GM19351 (cell line): Measurements from ENCODE around the gene PAWR.
"Not testable (repeated sequence)": the region's sequence is repeated elsewhere in the genome, so short reads cannot be mapped to it uniquely, and the experiment has no call there.

ENCODE experiments used
- ATAC-seq: cut with Tn5 transposase; IDR thresholded peaks from one replicate; pipeline ENCODE4 v1.9.1; 2021; ENCODE audit warnings: mild to moderate bottlenecking, moderate library complexity; ENCODE audit not compliant: unreplicated experiment

Gene PAWR

DNA sequence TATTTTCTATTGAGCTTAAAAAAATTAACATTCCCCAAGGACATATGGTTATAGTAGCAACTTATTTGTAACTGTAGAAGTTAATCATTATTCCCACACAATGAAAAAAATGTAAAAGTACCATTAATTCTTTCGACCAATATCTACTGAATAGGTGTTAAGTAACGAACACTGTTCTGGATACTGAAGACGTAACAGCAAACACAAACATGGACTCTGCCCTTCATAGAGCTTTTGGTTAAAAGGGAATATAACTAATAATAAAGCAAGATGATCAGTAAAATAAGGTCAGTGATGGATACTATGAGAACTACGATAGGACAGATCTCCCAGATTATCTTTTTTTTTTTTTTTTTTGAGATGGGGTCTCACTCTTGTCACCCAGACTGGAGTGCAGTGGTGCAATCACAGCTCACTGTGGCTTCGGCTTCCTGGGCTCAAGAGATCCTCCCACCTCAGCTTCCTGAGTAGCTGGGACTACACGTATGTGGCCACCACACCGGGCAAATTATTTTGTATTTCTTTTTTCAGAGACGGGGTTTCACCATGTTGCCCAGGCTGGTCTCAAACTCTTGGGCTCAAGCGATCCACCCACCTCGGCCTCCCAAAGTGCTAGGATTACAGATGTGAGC is 93.9 kb downstream of the PAWR start:
- no peak for ATAC-seq

DNA sequence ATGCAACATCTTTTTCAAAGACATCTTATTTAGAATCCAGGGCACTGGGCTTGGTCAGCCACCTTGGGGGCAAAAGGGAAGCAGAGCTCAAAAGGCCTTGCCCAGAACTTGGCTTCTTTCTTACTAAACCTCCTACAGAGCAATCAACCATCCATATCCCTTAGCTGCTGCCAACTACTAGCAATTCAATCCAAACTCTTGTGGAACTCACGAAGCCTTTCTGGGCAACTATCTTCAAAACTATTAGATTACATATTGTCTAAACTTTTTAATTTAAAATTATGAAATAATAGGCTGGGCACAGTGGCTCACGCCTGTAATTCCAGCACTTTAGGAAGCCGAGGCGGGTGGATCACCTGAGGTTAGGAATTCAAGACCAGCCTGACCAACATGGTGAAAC is 95.5 kb downstream of the PAWR start:
- ATAC-seq, result no peak

DNA sequence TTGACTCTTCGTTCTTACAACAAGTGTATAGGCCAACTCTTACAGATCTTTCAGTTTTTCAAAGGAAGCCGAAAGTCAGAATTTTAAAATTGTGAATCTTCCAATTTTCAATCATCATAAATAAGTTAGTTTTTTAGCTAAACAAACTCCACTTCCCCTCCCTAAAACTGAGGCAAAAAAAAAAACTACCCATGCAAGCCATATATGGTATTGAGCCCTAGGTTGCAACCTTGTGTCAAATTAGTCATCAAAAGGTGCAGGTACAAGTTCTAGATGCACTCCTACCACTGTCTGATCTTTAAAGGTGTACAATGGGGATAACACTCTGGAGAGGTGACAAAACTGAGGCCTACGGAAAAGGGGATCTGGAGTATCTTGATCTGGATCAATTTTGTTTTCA is 97.9 kb downstream of the PAWR start:
- no peak for ATAC-seq

DNA sequence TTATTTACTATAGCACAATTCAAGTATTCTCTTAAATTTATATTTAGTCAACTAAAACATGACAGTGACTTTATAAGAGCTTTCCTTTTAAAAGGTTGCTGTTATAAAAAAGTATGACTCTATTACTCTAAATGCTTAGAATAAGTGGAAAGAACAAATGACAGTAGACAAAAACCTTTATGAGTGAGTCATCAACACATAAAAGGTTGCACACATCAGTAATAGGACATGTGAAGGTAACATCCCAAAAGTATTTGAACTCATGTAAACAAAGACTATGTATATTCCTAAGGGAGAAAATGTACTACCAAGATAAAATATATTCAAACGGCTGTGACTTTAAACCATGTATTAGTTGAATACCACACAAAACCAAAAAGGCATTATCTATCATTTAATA is 98.8 kb downstream of the PAWR start:
- ATAC-seq, result no peak

DNA sequence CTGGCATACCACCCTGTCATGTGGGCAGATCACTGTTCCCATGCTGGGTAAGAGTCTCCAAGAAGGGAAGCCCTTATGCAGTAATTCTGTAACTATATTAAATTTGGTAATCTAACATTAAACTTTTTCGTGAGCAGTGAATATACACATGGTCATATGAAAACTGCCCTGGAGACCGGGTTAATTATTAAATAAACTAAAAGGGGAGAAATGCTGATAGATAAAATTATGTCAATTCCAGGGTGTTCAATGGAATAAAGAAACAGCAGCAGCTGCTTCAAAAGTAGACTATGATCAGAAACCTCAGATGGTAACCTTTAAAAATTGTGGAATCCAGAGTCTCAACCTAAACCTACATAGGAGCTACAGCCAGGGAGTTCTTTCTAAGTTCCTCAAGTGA is 100.0 kb downstream of the PAWR start:
- no peak for ATAC-seq

DNA sequence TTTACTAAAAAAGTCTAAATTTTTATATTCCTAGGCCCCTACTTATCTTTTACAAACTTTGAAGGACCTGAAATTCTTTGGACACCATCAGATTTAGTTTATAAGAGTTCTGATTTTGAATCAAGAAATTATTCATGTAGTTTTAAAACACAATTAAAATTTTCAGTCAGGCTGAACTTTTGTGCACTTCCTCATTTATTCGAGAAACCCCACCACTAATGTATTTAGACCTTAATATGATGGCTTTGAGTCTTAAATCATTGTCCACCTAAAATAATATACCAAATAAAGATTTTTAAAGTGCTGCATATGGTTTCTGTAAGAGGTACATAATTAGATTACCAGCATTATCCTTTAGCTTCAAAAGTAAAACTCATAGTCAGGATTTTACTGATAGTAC is 103.4 kb downstream of the PAWR start:
- ATAC-seq, result no peak

DNA sequence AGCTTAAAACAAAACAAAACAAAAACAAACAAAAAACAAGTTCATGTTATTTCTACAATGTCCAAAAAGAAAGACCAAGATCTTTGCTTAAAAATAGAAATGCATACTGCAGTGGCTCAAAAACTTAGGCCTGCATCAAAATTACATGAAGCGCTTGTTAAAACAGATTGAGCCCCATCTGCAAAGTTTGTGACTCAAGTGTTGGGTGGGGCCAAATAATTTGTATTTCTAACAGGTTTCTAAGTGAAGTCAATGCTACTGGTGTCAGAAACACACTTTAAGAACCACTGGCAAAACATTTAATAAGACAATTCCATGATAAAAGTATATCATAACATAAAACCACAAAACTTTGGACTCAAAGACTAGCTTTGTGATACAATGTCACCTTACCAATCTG is 105.6 kb downstream of the PAWR start:
- no peak for ATAC-seq

DNA sequence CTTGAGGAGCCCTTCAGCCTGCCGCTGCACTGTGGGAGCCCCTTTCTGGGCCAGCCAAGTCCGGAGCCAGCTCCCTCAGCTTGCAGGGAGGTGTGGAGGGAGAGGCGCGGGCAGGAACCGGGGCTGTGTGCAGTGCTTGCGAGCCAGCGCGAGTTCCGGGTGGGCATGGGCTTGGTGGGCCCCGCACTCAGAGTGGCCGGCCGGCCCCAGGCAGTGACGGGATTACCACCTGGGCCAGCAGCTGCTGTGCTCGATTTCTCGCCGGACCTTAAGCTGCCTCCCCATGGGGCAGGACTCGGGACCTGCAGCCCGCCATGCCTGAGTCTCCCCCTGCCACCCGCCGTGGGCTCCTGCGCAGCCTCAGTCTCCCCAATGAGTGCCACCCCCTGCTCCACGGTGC is 116.9 kb downstream of the PAWR start:
- no peak for ATAC-seq

DNA sequence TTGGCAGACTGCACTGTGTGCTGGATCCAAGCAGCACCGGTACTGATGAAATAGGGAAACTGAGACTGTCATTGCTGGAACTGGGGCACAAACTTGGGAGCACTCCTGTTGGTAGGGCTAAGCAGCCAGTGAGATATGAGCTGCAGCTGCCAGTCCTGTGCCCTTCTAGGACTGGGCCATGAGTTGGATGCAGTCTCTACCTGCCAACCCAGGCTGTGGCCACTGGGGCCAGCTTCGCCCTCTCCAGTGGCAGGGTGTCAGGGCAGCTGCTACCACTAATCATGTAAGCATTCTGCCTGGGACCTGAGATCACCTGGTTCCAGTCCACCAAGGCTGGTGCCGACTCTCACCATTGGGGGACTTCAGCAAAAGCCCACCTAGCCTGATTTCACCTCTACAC is 121.1 kb downstream of the PAWR start:
- no peak for ATAC-seq

DNA sequence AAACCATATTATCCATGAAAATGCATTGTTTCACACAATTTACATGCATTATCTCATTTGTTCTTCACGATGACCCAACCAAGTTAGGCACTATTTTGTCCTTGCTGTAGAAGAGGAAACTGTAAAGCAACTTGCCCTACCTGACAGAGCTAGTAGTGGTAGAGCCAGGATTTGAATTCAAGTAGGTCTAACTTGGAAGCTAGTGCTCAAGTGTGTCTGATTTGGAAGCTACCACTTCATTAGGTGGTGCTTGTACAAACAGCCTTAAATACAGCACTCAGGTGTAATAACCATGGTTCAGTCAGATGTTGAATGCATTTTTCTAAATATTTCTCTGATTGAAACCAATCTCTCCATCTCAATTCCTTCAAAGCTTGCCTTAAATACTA is 123.6 kb downstream of the PAWR start:
- no peak for ATAC-seq

DNA sequence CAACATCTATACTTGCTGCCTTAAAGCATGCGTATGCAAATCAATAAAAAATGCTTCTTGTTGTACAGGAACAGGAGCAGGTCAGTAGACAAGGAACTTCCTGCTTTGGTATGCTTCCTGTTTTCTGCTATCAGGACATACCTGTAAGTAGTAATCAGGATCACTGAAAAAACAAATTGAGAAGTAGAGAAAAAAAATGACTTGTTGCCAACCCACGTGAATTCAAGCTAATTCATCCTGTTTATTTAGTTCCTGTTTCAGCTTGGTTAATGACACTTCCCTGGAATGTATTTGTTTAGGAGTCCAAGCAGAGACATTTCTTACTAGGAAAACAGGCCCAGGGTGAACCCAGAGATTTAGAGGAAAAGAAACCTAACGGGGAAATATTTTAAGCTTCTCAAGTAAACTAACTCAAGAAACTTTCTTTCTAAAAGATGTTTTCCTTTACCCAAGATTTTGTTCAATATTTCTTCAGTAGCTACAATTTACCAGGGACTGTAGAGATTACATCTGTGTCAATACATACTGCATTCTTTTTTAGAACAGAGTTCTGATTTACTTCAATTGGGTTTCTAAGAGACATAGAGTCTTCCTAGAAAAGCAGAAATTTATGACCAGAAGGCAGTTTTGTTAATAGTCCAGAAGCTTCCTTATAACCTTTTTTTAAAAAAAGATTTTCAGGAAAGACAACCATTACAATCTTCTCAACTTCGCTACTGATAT is 124.2 kb downstream of the PAWR start:
- ATAC-seq, result no peak

DNA sequence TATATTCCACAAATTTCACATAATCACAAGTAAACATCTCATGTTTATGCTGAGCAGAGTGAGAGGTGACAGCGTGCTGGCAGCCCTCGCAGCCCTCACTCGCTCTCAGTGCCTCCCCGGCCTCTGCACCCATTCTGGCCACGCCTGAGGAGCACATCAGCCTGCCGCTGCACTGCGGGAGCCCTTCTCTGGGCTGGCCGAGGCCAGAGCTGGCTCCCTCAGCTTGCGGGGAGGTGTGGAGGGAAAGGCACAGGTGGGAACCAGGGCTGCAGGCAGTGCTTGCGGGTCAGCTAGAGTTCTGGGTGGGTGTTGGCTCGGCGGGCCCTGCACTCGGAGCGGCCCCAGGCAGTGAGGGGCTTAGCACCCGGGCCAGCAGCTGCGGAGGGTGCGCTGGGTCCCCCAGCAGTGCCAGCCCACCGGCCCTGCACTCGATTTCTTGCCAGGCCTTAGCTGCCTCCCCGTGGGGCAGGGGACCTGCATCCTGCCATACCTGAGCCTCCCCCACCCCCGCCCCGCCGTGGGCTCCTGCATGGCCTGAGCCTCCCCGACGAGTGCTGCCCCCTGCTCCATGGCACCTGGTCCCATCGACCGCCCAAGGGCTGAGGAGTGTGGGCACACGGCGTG is 125.9 kb downstream of the PAWR start:
- ATAC-seq, result not testable (repeated sequence)

DNA sequence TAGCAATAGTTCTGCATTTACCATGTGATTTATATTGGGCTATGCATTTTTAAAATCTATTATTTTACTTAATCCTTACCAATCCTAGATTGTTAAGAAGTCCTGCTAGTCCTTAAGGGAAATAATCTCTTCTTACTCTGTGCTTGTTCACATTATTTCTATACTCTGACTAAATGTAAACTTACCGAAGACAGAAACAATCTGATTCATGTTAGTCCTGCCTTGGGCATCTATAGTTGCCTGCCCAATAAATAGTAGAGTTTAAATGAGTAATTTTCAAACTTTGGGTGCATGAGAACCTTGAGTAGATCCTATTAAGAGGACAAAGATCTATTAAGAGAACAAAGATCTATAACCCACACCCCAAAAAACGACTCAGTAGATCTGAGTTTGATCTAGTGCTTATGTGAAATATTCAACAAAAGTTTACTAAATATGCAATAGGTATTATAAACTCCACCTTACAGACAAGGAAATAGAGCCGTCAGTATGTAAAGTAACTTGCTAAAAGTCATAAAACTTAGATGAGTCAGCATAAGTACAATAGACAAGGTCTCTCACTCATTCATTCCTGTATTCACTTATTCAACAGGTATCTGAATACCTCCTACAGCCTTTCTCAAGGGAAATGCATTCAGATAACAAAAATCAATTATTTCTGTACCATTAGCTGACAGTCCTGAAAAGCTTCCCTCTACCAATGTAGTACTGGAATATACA is 127.6 kb downstream of the PAWR start:
- ATAC-seq, result no peak

DNA sequence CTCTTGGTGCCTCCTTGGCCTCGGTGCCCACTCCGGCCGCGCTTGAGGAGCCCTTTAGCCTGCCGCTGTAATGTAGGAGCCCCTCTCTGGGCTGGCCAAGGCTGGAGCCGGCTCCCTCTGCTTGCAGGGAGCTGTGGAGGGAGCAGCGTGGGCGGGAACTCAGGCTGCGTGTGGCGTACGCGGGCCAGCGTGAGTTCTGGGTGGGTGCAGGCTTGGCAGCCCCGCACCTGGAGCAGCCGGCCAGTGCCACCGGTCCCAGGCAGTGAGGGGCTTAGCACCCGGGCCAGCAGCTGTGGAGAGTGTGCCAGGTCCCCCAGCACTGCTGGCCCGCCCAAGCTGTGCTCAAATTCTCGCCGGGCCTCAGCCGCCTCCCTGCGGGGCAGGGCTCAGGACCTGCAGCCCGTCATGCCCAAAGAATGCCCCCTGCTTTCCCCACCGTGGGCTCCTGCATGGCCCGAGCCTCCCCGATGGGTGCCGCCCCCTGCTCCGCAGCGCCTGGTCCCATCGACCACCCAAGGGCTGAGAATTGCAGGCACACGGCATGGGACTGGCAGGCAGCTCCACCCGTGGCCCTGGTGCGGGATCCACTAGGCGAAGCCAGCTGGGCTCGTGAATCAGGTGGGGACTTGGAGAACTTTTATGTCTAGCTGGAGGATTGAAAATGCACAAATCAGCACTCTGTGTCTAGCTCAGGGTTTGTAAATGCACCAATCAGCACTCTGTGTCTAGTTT is 129.2 kb downstream of the PAWR start:
- ATAC-seq, result no peak

DNA sequence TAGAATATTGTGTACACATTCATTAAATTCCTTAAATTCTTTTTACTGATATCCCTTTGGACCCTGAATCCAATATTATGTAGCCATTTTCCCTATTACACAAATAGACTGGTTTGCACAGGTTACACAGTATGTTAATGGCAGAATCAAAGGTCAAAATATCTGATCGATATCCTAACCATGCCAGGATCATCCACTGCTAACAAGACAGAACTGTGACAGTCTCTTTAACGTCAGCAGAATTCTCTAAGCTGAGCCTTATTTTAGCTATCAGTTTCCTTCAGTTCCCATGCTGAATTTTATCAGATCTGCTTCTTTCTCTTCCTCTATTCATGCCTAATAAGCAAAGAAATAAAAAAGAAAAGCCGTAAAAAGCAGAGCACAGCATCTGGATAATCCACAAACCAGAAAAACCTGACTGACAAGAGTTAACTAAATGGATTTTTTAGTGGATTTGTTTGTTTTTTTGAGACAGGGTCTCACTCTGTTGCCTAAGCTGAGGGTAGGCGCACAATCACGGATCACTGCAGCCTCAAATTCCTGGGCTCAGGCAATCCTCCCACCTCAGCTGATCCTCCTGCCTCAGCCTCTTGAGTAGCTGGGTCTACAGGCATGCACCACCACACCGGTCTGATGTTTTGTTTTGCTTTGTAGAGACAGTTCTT is 130.4 kb downstream of the PAWR start:
- ATAC-seq, result no peak

DNA sequence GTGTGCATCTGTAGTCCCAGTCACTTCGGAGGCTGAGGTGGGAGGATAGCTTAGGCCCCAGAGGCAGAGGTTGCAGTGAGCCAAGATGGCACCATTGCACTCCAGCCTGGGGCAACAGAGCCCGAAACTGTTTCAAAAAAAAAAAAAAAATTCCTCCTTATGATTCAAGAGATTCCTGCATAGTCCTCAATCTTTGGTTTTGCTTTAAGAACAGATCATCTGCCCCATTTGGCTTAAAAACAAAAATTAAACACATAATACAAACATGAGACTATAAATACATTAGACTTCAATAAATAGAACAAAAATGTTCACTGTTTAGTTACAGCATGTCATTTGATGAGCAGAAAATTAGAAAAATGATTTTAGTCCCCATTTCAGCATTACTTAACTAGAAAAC is 131.2 kb downstream of the PAWR start:
- no peak for ATAC-seq

DNA sequence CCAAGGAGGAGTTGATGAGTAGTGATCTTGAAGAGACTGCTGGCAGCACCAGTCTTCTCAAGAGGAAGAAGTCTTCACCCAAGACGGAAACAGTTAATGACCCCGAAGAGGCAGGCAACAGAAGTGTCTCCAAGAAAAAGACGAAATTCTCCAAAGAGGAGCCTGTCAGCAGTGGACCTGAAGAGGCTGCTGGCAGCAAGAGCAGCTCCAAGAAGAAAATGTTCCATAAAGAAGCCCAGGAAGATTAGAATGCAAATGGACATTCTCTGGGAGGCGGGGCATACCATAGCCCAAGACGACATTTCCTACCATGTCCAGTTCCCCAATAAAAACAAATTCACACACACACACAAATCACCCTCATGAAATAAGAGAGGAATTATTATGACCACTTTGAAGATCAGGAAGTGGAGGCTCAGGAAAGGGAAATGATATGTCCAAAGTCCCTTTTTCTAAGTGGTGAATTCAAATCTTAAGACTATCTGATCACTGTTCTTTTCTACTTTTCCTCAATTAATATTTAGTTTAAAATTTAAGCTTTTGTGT is 131.8 kb downstream of the PAWR start:
- ATAC-seq, result no peak

DNA sequence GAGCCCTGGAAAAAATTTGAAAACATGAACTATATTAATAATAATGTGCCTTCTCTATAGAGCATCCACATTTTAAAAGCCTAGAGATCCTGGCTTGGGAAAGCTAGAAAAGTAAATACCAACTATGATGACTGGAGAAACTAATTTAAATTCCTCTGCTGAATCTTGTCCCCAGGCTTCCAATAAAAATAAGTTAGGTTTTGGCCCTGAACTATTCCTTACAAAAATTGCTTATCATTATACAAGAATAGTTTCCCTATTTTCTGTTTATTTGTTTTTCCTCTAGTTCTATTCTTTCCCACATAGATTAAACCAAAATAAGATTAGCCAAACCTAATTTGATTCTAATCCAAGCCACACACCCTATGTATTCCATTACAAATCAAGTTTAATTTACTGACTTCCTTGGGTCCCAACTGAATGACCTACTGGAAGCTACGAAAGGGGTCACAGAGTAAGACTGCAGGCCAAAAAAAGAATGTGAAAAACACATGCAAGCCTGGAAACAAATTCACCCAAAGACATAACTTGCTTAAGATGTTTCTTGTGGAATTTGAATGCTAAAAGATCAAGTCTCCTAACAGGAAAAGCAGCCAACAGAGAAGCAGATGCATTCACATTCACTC is 133.0 kb downstream of the PAWR start:
- no peak for ATAC-seq

DNA sequence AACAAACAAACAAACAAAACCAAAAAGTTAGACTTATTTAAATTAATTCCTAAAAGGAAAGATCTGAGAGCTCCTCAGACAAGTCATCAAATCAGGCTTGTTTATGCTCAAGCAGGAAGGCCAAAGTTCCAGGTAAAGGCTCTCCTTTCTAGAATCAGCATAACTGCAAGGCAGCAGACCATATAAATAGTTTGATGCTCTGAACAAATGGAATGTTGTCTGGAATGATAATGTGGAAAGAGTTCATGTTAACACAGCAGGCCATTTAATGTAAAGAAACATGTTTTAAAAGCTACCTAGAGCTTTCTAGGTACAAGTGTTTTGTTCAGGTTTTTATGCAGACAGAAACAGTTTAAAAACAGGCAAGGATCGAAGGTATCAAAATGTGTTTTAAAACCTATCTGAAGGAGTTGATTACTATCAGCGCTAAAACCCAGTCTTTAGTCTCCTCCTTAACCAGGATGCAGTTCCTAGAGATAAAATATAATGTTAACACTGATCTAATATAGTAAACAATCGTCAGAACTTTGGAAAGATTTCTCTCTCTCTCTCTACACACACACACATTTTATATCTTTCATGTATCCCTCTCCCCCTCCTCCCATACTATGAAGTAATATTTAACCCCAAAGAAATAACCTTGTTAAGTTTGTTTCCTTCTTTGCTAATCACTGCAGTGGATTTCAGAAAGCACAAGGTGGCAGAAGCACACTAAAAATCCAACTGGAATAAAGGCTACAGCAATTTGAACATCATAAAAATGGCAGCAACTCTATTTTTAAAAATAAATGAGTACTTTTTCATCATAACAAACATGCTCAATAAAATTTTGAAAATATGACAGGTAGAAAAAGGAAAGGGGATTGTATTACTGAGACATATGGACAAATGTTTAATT is 135.5 kb downstream of the PAWR start:
- ATAC-seq, result no peak
